IPS-18c (cell line): Measurements from ENCODE around the gene FAXDC2.
A peak's percentile ranks its signal among the peaks of the same experiment; 100 is the strongest.

ENCODE experiments used
- H3K4me3 ChIP-seq: 2 replicates; pipeline ENCODE4 v1.7.0; 2013; ENCODE audit warnings: low read depth, mild to moderate bottlenecking, low read length, moderate library complexity; ENCODE audit not compliant: insufficient read depth
- H3K9me3 ChIP-seq: one replicate; pipeline ENCODE4 v1.6.1; 2013; ENCODE audit warnings: mild to moderate bottlenecking, low read length, moderate library complexity; ENCODE audit not compliant: control insufficient read depth, insufficient read depth

The FAXDC2 gene, protein sequence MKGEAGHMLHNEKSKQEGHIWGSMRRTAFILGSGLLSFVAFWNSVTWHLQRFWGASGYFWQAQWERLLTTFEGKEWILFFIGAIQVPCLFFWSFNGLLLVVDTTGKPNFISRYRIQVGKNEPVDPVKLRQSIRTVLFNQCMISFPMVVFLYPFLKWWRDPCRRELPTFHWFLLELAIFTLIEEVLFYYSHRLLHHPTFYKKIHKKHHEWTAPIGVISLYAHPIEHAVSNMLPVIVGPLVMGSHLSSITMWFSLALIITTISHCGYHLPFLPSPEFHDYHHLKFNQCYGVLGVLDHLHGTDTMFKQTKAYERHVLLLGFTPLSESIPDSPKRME

DNA sequence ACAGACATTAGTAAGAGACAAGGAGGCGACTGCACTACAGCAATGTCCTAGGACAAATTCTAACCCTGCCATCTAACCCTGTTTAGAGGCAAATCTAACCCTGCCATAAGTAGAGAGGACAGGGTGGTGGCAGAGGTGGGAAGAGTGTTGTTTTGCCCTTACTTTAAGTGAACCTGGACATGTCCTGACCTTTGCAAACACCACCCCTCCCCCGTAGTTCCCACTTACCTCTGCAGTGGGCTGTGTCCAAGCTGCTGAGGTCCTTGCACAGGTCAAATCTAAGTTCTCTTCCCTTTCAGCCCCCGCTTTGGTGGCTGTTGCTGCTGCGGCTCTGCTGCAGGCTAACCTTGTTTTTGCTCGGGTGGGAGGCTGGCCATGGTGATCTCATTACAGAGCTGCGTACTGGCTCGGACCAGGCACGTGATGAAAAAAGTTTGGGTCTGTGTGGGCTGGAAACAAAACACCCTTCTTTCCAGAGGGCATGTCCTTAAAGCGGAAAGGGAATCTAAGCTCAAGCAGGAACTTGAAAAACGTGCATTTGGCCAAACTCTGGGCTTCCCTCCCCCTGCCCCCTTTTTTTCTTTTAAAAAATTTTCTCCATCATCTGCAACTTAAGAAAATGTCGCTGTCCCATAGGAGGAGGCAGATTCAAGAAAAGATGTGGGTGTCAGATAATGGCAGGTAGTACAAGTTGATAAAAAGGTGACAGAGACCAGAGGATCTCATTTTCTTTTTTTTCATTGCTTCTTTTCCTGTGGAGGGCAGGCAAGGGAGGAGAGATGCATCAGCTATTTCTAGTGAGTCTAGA lies at the start of gene FAXDC2:
Gene FAXDC2 (minus strand): TSS at position 349 of the 808 bp plus-strand sequence. CDS start 12,425 bp downstream, outside the sequence.
- Histone ChIP-seq H3K4me3 (peak within 1 kb of the TSS; percentile 71), H3K9me3 (no peaks in the 10 kb centered on the region)

- no peaks in the 10 kb centered on the region for H3K9me3 ChIP-seq
- H3K4me3 ChIP-seq = no peak overlapping the region
Observed at GRCh38 chr5:154900066-154900465, 49.7 kb upstream of the FAXDC2 start.

DNA sequence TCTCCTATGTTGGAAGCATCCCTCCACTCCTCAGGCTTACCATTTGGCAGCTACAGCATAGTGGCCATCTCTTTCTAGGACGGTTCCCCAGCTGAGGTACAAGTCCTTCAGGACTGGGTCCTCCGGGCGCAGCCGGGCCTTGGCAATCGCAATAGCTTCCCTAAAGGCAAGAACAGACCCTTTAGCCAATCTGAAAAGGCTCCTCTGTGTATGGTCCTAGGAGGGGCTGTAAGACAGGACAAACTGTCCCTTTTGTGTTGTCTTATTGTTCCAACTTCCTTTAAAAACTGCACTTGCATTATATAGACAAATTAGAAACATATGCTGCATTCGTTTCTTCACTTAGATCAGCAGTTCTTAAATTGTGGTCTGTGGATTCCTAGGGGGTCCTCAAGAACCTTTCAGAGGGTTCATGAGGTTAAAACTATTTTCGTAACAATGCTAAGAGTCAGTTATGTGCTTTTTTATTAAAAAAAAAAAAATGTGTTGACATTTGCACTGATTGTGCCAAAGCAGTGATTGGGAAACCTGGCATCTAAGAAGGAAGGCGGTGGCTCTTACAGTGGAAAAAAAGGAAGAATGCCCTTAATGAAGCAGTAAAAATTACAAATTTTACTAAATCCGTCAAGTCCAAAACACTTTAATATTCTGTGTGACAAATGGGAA lies 48.9 kb upstream of the FAXDC2 start:
- no peaks in the 10 kb centered on the region for H3K9me3 ChIP-seq
- no peak overlapping the region for H3K4me3 ChIP-seq

- Histone ChIP-seq H3K4me3 (no peak overlapping the region), H3K9me3 (no peaks in the 10 kb centered on the region)
Observed at GRCh38 chr5:154898210-154898609, 47.8 kb upstream of the FAXDC2 start.

DNA sequence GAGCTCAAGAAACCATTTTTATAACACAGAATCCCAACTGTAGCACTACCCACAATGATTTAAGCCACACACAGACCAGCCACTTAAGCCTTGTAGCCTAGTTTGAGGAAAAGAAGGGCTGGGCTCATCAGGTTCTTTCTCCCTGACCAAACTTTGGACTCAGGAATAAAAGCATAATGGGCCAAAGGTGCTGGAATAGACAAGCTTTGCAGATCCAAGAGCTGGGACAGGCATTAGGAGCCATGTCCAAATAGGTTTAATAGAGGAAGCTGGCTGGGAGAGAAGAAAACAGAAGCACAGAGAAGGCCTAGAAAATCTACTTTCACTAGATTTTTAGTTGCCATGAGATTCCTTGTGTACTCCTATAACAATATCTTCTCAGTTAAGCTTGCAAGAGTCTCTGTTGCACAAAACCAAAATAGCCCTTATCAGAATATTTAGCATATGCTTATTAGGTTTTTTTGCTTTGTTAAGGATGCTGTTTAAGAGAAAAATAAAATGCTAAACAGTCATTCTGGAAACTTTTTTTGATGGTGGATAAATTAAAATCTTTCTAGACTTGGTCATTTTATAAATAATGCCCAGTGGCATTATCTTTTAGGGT lies 46.3 kb upstream of the FAXDC2 start:
- H3K9me3 ChIP-seq = no peaks in the 10 kb centered on the region
- no peak overlapping the region for H3K4me3 ChIP-seq

DNA sequence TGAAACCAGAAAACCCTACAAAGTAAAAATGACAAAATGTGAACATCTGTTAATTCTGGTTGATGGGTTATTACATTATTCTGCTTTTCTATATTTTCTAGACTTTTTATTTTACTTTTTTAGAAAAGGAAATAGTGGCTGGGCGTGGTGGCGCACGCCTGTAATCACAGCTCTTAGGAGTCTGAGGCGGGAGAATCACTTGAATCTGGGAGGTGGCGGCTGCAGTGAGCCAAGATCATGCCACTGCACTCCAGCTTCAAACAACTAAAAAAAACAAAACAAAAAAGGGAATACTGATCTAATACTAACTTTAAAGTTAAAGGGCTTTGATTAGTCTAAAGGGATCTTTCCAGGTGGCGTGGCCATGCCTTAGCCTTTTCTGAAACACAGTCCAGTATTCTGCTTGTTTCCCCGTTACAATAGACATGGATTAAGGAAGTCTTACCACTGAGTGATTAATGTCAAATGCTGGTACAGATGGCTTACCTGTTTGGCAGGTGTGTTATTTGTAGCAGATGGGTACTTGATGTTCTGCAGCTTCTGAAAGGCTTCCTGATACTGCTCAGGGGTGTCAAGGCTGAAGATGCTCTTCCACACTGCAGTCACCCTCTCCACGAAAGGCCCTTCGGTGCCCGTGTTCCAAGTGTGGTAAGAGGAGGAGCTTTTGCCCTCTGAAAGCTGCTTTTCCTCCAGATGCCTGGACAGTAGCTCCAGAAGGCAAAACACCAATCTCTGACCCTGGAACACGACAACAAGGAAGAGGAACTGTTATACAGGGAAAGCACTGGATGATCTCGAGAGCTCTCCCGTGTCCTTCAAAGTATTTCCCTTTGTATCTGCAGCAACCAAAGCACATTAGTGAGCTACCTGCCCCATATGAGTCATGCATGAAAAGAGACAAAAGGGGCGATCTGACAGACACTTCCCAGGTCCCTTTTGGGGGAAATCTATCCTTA lies 45.5 kb upstream of the FAXDC2 start:
- Histone ChIP-seq H3K4me3 (no peak overlapping the region), H3K9me3 (no peaks in the 10 kb centered on the region)

DNA sequence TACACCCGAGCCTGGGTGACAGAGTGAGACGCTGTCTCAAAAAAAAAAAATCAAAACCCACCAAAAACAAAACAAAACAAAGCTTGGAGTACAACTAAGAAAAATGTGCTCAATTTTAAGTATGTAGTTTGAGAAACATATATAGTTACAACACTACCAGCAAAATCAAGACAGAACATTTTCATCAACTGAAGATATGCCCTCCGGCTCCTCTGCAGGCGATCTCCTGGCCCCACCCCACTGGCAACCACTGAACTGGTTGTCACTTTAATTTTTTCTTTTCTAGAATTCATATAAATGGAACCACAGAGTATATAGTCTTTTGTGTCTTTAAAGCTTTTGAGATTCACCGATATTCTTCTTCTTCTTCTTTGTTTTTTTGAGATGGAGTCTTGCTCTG lies 43.0 kb upstream of the FAXDC2 start:
- no peak overlapping the region for H3K4me3 ChIP-seq
- H3K9me3 ChIP-seq = no peaks in the 10 kb centered on the region

DNA sequence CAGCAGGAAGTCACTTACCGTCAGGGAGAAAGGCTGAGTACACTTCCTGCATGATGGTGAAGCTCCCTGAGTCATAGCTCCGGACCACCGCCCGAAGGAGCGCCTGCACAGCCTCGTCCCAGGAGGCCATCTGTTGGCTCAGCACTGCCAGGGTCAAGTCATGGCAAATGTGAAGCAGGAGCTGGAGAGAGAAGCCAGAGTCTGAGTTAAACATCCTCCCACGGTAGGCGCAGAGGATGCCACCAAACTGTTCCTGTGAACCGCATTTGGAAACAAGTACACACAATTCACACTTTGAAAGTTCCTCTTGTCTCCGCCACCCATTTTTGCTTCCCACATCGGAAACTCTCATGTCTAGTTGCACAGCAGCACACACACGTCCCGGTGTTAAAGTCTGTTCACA lies 42.0 kb upstream of the FAXDC2 start:
- no peaks in the 10 kb centered on the region for H3K9me3 ChIP-seq
- H3K4me3 ChIP-seq = no peak overlapping the region

GRCh38 chr5:154885439-154885838 lies 35.0 kb upstream of the FAXDC2 start:
- Histone ChIP-seq H3K4me3 (no peak overlapping the region; the same call in 1 of the 2 replicates), H3K9me3 (peaks cover 12% of the 10 kb centered on the region)

GRCh38 chr5:154884424-154884823 lies 34.0 kb upstream of the FAXDC2 start:
- Histone ChIP-seq H3K9me3 (peaks cover 12% of the 10 kb centered on the region), H3K4me3 (no peak overlapping the region)

- H3K9me3 ChIP-seq = peaks cover 12% of the 10 kb centered on the region
- no peak overlapping the region for H3K4me3 ChIP-seq
Observed at GRCh38 chr5:154881986-154882385, 31.6 kb upstream of the FAXDC2 start.

DNA sequence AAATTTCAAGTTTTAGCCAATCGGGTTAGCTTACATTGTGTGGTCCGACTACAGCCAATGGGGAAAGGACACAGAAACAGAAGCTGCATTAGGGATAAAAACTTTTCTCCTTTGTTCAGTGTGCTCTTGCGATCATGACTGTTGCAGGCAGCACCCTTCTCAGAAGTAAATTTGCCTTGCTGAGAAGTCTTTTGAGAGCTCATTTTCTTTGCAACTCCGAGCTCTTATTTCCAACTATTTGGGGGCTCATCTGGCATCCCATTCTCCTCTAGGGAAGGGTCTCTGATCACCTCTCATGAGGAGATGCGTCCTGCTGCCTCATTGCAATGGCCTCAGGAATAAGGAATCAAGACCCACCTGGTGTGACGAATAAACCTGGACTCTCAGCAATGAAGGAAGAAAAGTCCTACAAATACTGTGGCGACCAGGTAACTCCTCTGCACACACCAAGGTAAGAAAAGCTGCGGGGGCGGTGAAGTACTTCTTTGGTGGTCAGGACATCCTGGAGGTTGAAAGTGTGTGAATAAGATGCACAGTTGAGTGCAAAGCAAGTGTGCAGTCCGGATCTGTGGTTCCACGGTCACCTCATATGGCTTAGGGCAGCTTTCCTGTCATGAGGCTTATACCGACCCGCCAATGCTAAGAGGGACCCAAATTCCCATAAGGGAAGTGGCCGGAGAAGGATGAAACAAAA lies 28.4 kb upstream of the FAXDC2 start:
- Histone ChIP-seq H3K4me3 (no peak overlapping the region), H3K9me3 (peaks cover 3% of the 10 kb centered on the region)

GRCh38 chr5:154873791-154874331 lies 23.5 kb upstream of the FAXDC2 start:
- no peaks in the 10 kb centered on the region for H3K9me3 ChIP-seq

DNA sequence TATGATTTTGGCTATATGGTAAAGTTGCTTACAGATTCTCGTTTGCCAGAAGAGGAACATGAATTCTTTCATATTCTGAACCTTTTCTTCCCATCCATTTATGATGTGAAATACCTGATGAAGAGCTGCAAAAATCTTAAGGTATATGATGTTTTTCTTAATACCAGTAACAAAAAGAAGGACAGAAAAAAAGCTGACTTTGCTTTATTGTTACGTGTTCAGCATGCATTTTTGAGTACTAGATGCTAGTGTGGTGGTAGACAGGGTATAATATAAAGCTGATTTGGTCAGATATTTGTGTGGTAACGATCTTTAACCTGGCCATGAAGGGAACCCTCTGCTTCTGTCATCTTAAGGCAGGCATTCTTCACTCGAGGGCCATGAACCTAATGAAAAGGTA lies 21.3 kb upstream of the FAXDC2 start:
- Histone ChIP-seq H3K4me3 (no peak overlapping the region), H3K9me3 (no peaks in the 10 kb centered on the region)

More at GRCh38 chr5:154873791-154874331, 23.5 kb upstream of the FAXDC2 start:
- no peak overlapping the region for H3K4me3 ChIP-seq

GRCh38 chr5:154868702-154869101 lies 18.3 kb upstream of the FAXDC2 start:
- H3K4me3 ChIP-seq = no peak overlapping the region

DNA sequence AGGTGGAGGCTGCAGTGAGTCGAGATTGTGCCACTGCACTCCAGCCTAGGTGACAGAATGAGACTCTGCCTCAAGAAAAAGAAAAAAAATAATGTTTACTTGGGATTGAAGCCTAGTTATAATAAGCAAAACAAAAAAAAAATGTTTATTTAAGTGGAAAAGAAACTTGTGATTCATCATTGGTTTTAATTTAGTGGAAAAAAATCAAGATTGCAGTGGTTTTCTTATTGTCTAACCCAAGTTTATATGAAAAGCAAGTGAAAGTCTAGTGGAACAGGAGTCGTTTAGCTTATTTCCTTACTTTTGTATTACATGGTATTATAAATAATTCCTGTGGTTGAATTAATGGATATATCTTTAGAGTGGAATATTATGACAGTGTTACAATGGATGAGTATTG lies 16.4 kb upstream of the FAXDC2 start:
- Histone ChIP-seq H3K4me3 (no peak overlapping the region), H3K9me3 (no peaks in the 10 kb centered on the region)

More at GRCh38 chr5:154868702-154869101, 18.3 kb upstream of the FAXDC2 start:
- no peaks in the 10 kb centered on the region for H3K9me3 ChIP-seq
